ENCODE results near the gene CD9.
"Not testable (repeated sequence)": the region's sequence is repeated elsewhere in the genome, so short reads cannot be mapped to it uniquely, and the experiment has no call there.

CD9 gene

GRCh38 chr12:6206327-6206726, 6.1 kb downstream of the CD9 start:
- TF ChIP-seq, protein P1, sequence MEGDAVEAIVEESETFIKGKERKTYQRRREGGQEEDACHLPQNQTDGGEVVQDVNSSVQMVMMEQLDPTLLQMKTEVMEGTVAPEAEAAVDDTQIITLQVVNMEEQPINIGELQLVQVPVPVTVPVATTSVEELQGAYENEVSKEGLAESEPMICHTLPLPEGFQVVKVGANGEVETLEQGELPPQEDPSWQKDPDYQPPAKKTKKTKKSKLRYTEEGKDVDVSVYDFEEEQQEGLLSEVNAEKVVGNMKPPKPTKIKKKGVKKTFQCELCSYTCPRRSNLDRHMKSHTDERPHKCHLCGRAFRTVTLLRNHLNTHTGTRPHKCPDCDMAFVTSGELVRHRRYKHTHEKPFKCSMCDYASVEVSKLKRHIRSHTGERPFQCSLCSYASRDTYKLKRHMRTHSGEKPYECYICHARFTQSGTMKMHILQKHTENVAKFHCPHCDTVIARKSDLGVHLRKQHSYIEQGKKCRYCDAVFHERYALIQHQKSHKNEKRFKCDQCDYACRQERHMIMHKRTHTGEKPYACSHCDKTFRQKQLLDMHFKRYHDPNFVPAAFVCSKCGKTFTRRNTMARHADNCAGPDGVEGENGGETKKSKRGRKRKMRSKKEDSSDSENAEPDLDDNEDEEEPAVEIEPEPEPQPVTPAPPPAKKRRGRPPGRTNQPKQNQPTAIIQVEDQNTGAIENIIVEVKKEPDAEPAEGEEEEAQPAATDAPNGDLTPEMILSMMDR (IDR thresholded peaks at IDR 0.05; ENCODE audit: insufficient read depth, low read length), result no peak
- TF ChIP-seq POLR2AphosphoS5 (IDR thresholded peaks at IDR 0.05; ENCODE audit: low read depth), result no peak
- TF ChIP-seq, protein P2, sequence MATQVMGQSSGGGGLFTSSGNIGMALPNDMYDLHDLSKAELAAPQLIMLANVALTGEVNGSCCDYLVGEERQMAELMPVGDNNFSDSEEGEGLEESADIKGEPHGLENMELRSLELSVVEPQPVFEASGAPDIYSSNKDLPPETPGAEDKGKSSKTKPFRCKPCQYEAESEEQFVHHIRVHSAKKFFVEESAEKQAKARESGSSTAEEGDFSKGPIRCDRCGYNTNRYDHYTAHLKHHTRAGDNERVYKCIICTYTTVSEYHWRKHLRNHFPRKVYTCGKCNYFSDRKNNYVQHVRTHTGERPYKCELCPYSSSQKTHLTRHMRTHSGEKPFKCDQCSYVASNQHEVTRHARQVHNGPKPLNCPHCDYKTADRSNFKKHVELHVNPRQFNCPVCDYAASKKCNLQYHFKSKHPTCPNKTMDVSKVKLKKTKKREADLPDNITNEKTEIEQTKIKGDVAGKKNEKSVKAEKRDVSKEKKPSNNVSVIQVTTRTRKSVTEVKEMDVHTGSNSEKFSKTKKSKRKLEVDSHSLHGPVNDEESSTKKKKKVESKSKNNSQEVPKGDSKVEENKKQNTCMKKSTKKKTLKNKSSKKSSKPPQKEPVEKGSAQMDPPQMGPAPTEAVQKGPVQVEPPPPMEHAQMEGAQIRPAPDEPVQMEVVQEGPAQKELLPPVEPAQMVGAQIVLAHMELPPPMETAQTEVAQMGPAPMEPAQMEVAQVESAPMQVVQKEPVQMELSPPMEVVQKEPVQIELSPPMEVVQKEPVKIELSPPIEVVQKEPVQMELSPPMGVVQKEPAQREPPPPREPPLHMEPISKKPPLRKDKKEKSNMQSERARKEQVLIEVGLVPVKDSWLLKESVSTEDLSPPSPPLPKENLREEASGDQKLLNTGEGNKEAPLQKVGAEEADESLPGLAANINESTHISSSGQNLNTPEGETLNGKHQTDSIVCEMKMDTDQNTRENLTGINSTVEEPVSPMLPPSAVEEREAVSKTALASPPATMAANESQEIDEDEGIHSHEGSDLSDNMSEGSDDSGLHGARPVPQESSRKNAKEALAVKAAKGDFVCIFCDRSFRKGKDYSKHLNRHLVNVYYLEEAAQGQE (IDR thresholded peaks at IDR 0.05; ENCODE audit: insufficient replicate concordance, low read depth), result no peak
- TF ChIP-seq SPI1 (IDR thresholded peaks at IDR 0.05; ENCODE audit: borderline replicate concordance, low read depth), result no peak
- TF ChIP-seq GABPA (IDR thresholded peaks at IDR 0.05; ENCODE audit: low read depth), result no peak
- DNase-seq (ENCODE audit: low read depth in 1 of 2, low spot score in 1 of 2), result no peak
- Histone ChIP-seq H3K4me3 (replicated peaks; ENCODE audit: insufficient read depth, low read length) (no peak overlapping the region), H3K27ac (replicated peaks) (no peak overlapping the region), H3K27me3 (ENCODE audit: insufficient read depth, poor library complexity, severe bottlenecking) (peaks cover 7% of the 10 kb centered on the region)

GRCh38 chr12:6207259-6207925, 7.2 kb downstream of the CD9 start:
- H3K27me3 ChIP-seq (ENCODE audit: insufficient read depth, poor library complexity, severe bottlenecking), result no peaks in the 10 kb centered on the region
- H3K27ac ChIP-seq (replicated peaks), result no peak overlapping the region
- DNase-seq (ENCODE audit: low read depth in 1 of 2, low spot score in 1 of 2), result no peak
- no peak overlapping the region for H3K4me3 ChIP-seq (replicated peaks; ENCODE audit: insufficient read depth, low read length)
- TF ChIP-seq, protein P1 (IDR thresholded peaks at IDR 0.05; ENCODE audit: insufficient read depth, low read length), result no peak
- TF ChIP-seq GABPA (IDR thresholded peaks at IDR 0.05; ENCODE audit: low read depth) (no peak), SPI1 (IDR thresholded peaks at IDR 0.05; ENCODE audit: borderline replicate concordance, low read depth) (no peak), POLR2AphosphoS5 (IDR thresholded peaks at IDR 0.05; ENCODE audit: low read depth) (no peak)
- TF ChIP-seq, protein P2 (IDR thresholded peaks at IDR 0.05; ENCODE audit: insufficient replicate concordance, low read depth), result no peak

DNA sequence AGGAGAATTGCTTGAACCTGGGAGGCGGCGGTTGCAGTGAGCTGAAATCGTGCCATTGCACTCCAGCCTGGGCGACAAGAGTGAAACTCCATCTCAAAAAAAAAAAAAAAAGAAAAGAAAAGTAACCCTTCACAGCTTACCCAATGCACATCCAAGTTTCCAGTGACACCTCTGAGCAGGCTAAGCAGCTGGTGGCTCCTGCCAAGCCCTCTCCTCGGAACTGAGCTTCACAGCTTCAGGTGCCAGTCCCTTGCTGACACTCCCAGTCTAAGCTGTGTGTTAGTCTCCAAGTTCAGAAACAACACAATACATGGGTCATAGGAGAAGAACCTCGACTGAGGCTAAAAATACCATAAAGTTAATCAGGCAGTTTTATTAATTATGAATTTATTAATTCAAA, 7.9 kb downstream of the CD9 start:
- Histone ChIP-seq H3K4me3 (replicated peaks; ENCODE audit: insufficient read depth, low read length) (no peak overlapping the region), H3K27me3 (ENCODE audit: insufficient read depth, poor library complexity, severe bottlenecking) (no peaks in the 10 kb centered on the region), H3K27ac (replicated peaks) (no peak overlapping the region)
- TF ChIP-seq, protein P1 (IDR thresholded peaks at IDR 0.05; ENCODE audit: insufficient read depth, low read length), result no peak
- TF ChIP-seq, protein P2 (IDR thresholded peaks at IDR 0.05; ENCODE audit: insufficient replicate concordance, low read depth), result no peak
- TF ChIP-seq GABPA (IDR thresholded peaks at IDR 0.05; ENCODE audit: low read depth) (no peak), POLR2AphosphoS5 (IDR thresholded peaks at IDR 0.05; ENCODE audit: low read depth) (no peak), SPI1 (IDR thresholded peaks at IDR 0.05; ENCODE audit: borderline replicate concordance, low read depth) (no peak)
- DNase-seq (ENCODE audit: low read depth in 1 of 2, low spot score in 1 of 2), result no peak

DNA sequence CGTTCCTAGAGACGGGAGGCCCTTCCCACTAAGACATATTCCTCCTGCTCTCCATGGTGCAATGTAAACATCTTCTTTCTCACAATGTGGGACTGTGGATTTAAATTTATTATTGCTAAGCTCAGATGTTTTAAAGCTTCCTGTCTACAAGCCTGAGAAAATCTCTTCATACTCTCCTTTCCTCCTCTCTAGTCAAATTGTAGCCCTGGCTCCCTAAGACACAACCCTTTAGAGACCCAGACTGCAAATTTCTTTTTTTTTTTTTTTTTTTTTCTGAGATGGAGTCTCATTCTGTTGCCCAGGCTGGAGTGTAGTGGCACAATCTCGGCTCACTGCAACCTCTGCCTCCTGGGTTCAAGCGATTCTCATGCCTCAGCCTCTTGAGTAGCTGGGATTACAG, 9.2 kb downstream of the CD9 start:
- not testable (repeated sequence) for H3K27me3 ChIP-seq (ENCODE audit: insufficient read depth, poor library complexity, severe bottlenecking); H3K4me3 ChIP-seq (replicated peaks; ENCODE audit: insufficient read depth, low read length); DNase-seq (ENCODE audit: low read depth in 1 of 2, low spot score in 1 of 2); H3K27ac ChIP-seq (replicated peaks)

All from HL-60 (cell line).